Measurements from ENCODE around the gene CTAG1B. TPM values are rescaled to one million over a fixed set of nuclear protein-coding genes. Genes with fewer than 3 reads are reported as not detected.

The CTAG1B gene
- total and polyA plus RNA-seq, 2 donors (not counting 1 experiment from before 2014, with no cell fraction given), result 0.09 TPM; not detected in 1

- POLR2A ChIA-PET, result no interaction called here
- H3K27me3 ChIP-seq (replicated peaks in 1 of 4; ENCODE audit: control extremely low read depth in 1 of 4, control insufficient read depth in 3 of 4, insufficient read depth in 4 of 4, low read length in 3 of 4), result no peaks in the 10 kb centered on the region
- no peak overlapping the region for H3K4me3 ChIP-seq (ENCODE audit: control extremely low read depth in 1 of 5, extremely low read depth in 1 of 5, insufficient read depth in 1 of 5, low read depth in 2 of 5, low read length in 4 of 5)
- Mint-ChIP-seq H3K27ac (no peak overlapping the region), H3K4me1 (no peaks in the 10 kb centered on the region), H3K9me3 (ENCODE audit: insufficient read depth) (no peaks in the 10 kb centered on the region), H3K4me3 (no peak overlapping the region), H3K27me3 (no peaks in the 10 kb centered on the region)
- no peak overlapping the region for H3K9ac ChIP-seq (ENCODE audit: low read length)
- no peak overlapping the region for H3K4me2 ChIP-seq (replicated peaks; ENCODE audit: low read depth, low read length, poor library complexity, severe bottlenecking)
- intact Hi-C loops (cut with micrococcal nuclease), result no loop called here
- H3K4me1 ChIP-seq (ENCODE audit: control insufficient read depth in 2 of 2, insufficient read depth in 2 of 2, low read length in 2 of 2), result no peaks in the 10 kb centered on the region
- no peak overlapping the region for H2AFZ ChIP-seq (ENCODE audit: insufficient read depth, low read depth, low read length, poor library complexity, severe bottlenecking)
- WGBS (ENCODE audit: insufficient coverage), result 92% methylated on average over 10 of the region's 15 CpGs
- CTCF ChIA-PET, result no interaction called here
- H4K20me1 ChIP-seq (ENCODE audit: control insufficient read depth, insufficient read depth, low read length, poor library complexity, severe bottlenecking), result no peaks in the 10 kb centered on the region
- H3K36me3 ChIP-seq (replicated peaks in 1 of 2; ENCODE audit: control extremely low read depth in 1 of 2, control insufficient read depth in 1 of 2, extremely low read depth in 1 of 2, insufficient read depth in 2 of 2, low read length in 1 of 2), result no peaks in the 10 kb centered on the region
- no peaks in the 10 kb centered on the region for H3K79me2 ChIP-seq (ENCODE audit: control insufficient read depth, insufficient read depth, low read length)
- ATAC-seq (ENCODE audit: low read depth) (no peak), DNase-seq (no peak)
- H3K9me3 ChIP-seq (ENCODE audit: control extremely low read depth in 1 of 3, control insufficient read depth in 2 of 3, insufficient read depth in 1 of 3, low read length in 2 of 3), result peaks cover 0 to 4% (median 0%) of the 10 kb centered on the region in 3 donors
- H3K27ac ChIP-seq (ENCODE audit: low read length in 2 of 2), result no peak overlapping the region
- no peak for TF ChIP-seq EZH2 (IDR thresholded peaks at IDR 0.05; ENCODE audit: borderline replicate concordance, insufficient read depth, low read depth, low read length, poor library complexity, severe bottlenecking)
- TF ChIP-seq, protein P1, sequence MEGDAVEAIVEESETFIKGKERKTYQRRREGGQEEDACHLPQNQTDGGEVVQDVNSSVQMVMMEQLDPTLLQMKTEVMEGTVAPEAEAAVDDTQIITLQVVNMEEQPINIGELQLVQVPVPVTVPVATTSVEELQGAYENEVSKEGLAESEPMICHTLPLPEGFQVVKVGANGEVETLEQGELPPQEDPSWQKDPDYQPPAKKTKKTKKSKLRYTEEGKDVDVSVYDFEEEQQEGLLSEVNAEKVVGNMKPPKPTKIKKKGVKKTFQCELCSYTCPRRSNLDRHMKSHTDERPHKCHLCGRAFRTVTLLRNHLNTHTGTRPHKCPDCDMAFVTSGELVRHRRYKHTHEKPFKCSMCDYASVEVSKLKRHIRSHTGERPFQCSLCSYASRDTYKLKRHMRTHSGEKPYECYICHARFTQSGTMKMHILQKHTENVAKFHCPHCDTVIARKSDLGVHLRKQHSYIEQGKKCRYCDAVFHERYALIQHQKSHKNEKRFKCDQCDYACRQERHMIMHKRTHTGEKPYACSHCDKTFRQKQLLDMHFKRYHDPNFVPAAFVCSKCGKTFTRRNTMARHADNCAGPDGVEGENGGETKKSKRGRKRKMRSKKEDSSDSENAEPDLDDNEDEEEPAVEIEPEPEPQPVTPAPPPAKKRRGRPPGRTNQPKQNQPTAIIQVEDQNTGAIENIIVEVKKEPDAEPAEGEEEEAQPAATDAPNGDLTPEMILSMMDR (IDR thresholded peaks at IDR 0.05), result no peak
Observed at GRCh38 chrX:154600759-154601374, 18.2 kb downstream of the CTAG1B start.

DNA sequence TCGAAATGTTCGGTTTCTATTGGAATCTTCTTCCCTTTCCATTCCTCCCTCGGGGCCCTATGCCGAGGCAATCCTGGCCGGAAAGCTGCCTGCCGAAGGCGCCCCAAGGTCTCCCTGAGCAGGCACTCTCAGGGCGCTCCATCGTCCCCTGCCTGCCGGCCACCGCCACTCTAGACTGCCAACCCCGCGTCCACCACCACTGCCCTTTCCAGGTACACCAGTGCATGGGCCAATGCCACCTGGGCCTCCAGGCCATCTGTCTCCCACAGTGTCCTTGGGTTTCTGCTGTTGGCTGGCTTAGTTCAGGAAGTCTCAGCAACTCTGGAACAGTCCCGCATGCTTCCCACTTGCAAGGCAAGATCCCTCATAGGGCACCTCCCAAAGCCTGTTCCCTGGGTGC lies 19.6 kb downstream of the CTAG1B start:
- Histone ChIP-seq H3K27me3 (replicated peaks in 1 of 4; ENCODE audit: control extremely low read depth in 1 of 4, control insufficient read depth in 3 of 4, insufficient read depth in 4 of 4, low read length in 3 of 4) (no peaks in the 10 kb centered on the region), H3K4me2 (replicated peaks; ENCODE audit: low read depth, low read length, poor library complexity, severe bottlenecking) (no peak overlapping the region), H3K4me1 (ENCODE audit: control insufficient read depth in 2 of 2, insufficient read depth in 2 of 2, low read length in 2 of 2) (no peaks in the 10 kb centered on the region), H3K9me3 (ENCODE audit: control extremely low read depth in 1 of 3, control insufficient read depth in 2 of 3, insufficient read depth in 1 of 3, low read length in 2 of 3) (peaks cover 0 to 4% (median 0%) of the 10 kb centered on the region in 3 donors), H3K79me2 (ENCODE audit: control insufficient read depth, insufficient read depth, low read length) (no peaks in the 10 kb centered on the region), H3K27ac (ENCODE audit: low read length in 2 of 2) (no peak overlapping the region), H2AFZ (ENCODE audit: insufficient read depth, low read depth, low read length, poor library complexity, severe bottlenecking) (no peak overlapping the region), H3K9ac (ENCODE audit: low read length) (no peak overlapping the region), H3K4me3 (ENCODE audit: control extremely low read depth in 1 of 5, extremely low read depth in 1 of 5, insufficient read depth in 1 of 5, low read depth in 2 of 5, low read length in 4 of 5) (no peak overlapping the region), H3K36me3 (replicated peaks in 1 of 2; ENCODE audit: control extremely low read depth in 1 of 2, control insufficient read depth in 1 of 2, extremely low read depth in 1 of 2, insufficient read depth in 2 of 2, low read length in 1 of 2) (no peaks in the 10 kb centered on the region), H4K20me1 (ENCODE audit: control insufficient read depth, insufficient read depth, low read length, poor library complexity, severe bottlenecking) (no peaks in the 10 kb centered on the region)
- no peak for TF ChIP-seq EZH2 (IDR thresholded peaks at IDR 0.05; ENCODE audit: borderline replicate concordance, insufficient read depth, low read depth, low read length, poor library complexity, severe bottlenecking)
- TF ChIP-seq, protein P1 (IDR thresholded peaks at IDR 0.05), result no peak
- ChIA-PET CTCF (no interaction called here), POLR2A (no interaction called here)
- Mint-ChIP-seq H3K27ac (no peak overlapping the region), H3K27me3 (peaks cover 3% of the 10 kb centered on the region), H3K9me3 (ENCODE audit: insufficient read depth) (no peaks in the 10 kb centered on the region), H3K4me1 (no peaks in the 10 kb centered on the region), H3K4me3 (no peak overlapping the region)
- intact Hi-C loops (cut with micrococcal nuclease), result no loop called here
- WGBS (ENCODE audit: insufficient coverage), result 95% methylated on average over 9 of the region's 14 CpGs
- no peak for DNase-seq
- ATAC-seq (ENCODE audit: low read depth), result no peak

Data from B cell (primary cell).